CMK (cell line): Measurements from ENCODE around the gene BIN1.

ENCODE experiments used
- DNase-seq: peaks from one replicate; pipeline ENCODE4 v3.0.0-alpha.2; 2010; ENCODE audit warnings: low read depth

BIN1 gene

GRCh38 chr2:127022817-127023216 is 84.1 kb downstream of the BIN1 start:
- DNase-seq = no peak

- DNase-seq = no peak
Measured at GRCh38 chr2:127020536-127020935, 86.4 kb downstream of the BIN1 start.

DNA sequence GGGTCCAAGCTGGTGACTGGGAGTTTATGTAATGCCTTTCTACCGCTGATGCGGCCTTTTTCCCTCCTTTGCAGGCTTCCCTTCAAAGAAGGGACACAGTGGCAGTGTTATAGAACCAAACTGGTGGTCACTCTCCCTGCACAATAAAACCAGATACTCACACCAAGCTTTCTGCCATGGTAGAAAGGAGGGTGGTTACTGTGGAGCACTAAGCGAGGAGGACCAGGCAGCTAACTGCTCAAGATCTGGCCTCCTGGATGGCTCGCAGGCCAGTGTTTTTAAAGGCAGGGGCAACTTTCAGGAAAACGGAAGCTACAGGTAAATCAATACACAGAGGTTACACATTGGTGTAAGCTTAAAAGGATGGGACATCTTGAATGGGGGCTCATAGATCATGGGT is 89.4 kb downstream of the BIN1 start:
- no peak for DNase-seq

- no peak for DNase-seq
Measured at GRCh38 chr2:127016329-127016728, 90.6 kb downstream of the BIN1 start.

- no peak for DNase-seq
Measured at GRCh38 chr2:127015106-127015910, 91.6 kb downstream of the BIN1 start.

- no peak for DNase-seq
Measured at GRCh38 chr2:127014630-127015029, 92.3 kb downstream of the BIN1 start.

- DNase-seq = no peak
Measured at GRCh38 chr2:127014224-127014623, 92.7 kb downstream of the BIN1 start.

DNA sequence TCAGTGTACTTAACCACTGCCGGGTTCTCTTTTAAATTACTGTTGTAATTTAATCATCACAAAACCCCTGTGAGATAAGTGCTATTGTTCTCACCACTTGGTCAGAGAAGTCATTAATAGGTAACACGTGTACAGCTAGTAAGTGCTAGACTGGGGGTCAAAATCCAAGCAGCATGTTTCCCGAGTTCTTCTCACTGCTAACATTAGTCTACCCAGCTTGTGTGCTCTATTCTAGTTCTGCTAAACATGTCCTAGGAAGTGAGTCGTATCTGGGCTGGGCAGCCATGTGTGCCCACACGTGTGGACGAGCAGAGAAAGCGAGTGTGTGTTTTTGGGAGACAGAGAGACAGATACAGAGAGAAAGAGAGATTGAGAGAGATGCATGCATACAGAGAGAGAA is 94.1 kb downstream of the BIN1 start:
- no peak for DNase-seq

GRCh38 chr2:127012215-127012614 is 94.7 kb downstream of the BIN1 start:
- DNase-seq = no peak

- no peak for DNase-seq
Measured at GRCh38 chr2:127011796-127012195, 95.2 kb downstream of the BIN1 start.

- no peak for DNase-seq
Measured at GRCh38 chr2:127011231-127011661, 95.7 kb downstream of the BIN1 start.

GRCh38 chr2:127008265-127009015 is 98.5 kb downstream of the BIN1 start:
- DNase-seq = no peak

DNA sequence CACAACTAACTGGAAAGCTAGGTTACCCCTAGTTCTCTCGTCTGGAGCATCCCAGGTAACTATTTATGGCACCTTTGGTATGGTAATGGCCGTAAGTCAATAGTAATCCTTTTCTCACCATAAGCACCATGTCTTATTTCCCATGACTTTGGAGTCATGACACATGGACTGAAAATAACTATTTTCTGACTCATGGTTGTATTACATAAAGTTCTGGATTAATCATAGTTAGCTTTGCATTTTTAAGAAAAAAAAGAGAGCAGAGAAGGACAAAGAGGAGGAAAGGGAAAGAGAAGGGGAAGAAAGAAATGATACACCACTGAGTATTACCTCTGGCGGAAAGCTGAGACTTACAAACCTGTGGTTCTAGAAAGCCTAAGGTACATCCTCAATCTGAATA is 99.3 kb downstream of the BIN1 start:
- no peak for DNase-seq

DNA sequence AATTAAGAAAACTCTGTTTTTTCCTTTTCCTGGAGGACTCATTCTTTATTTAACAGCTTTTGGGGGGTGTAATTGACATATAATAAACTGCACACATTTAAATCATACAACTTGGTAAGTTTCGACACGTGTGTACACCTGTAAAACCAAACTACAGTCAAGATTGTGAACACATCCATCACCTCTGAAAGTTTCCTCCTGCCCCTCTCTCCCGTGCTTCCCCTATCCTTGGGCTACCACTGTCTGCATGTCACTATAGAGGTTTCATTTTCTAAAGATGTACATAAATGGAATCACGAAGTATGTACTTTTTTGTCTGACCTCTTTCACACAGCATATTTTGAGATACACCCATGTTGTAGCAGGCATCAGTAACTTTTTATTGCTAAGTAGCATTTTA is 100.0 kb downstream of the BIN1 start:
- DNase-seq = no peak

DNA sequence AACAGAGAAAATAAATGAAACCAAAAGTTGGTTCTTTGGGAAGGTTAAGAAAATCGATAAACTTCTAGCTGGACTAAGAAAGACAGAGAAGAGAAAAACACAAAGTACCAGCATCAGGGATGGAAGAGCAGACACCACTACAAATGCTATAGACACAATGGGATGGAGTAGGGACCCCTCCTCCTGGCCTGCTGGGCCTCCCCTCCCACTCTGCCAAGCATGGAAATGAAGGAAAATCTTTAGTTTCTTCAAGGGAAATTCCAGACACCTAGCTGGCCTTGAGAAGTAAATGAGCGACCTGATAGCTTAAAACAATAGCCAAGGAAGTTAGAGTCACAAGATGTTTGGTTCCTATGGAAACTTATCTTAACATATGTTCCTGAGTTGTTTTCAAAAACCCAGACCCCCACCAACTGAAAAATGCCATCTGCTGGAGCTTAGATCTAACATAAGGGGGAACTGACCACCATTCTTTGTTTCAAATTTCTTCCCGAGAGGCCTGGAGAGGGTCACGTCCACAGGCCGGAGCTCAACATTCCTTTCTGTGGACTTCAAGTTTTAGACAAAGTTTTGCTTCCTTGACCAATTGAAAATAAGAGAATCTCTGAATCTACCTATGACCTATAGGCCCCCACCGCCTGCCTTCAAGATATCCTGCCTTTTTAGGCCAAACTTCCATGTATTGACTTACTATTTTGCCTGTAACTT is 101.9 kb downstream of the BIN1 start:
- DNase-seq = no peak

DNA sequence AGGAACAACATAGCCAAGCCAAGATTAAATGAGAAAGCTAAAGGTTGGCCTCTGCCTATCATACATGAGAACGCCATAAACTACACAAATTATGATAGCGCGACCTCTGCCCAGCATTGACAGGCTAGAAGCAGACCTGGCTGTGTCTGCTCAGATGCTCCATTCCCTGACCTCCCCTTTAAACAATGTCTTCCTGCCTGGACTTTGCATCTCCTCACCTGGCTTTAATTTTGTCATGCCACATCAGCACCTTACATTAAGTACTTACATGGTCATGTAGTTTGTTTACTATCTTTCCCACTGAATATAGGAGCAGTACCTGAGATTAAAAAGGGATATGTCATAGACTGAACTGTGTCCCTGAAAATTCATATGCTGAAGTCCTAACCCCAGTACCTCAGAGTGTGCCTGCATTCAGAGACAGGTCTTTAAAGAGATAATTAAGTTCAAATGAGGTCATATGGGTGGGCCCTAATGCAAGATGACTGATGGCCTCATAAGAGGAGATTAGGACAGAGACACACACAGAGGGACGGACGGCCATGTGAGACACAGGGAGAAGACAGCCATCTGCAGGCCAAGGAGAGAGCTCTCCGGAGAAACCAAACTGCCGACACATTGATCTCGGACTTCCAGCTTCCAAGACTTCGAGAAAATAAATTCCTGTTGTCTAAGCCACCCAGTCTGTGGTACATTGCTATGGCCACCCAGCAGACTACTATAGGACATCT is 103.7 kb downstream of the BIN1 start:
- no peak for DNase-seq

- no peak for DNase-seq
Measured at GRCh38 chr2:127001751-127002150, 105.2 kb downstream of the BIN1 start.

GRCh38 chr2:127000937-127001336 is 106.0 kb downstream of the BIN1 start:
- DNase-seq = no peak

DNA sequence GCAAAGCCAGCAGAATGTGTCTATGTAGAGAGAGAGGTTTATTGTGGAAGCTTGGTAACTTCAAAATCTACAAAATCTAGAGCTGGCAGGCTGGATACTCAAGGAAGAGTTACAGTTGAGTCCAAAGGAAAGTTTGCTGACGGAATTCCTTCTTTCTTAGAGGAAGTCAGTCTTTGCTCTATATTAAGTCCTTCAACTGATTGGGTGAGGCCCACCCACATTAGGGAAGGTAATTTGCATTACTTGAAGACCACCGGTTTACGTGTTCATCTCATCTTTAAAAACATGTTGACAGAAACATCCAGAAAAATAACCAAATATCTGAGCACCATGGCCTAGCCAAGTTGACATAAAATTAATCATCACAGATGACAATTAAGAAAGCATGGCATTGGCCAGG is 106.8 kb downstream of the BIN1 start:
- DNase-seq = no peak

- DNase-seq = no peak
Measured at GRCh38 chr2:126999106-126999756, 107.7 kb downstream of the BIN1 start.

GRCh38 chr2:126998486-126998885 is 108.5 kb downstream of the BIN1 start:
- DNase-seq = no peak
